ENCODE measurements around the gene MTR. TPM values are rescaled to one million over a fixed set of nuclear protein-coding genes. Genes with fewer than 3 reads are reported as not detected.

MTR gene
- total and polyA plus RNA-seq, 9 of the 15 experiments (the other 6 are each of a cell fraction or from before 2014, with no cell fraction given) = 3.4 to 44.3 (median 20.3) TPM

- peak in 1 of 2 experiments; percentile 79; a peak in 1 of 4 replicates for TF ChIP-seq UBTF (IDR thresholded peaks at IDR 0.05; ENCODE audit: borderline replicate concordance in 1 of 2, low read depth in 2 of 2, low read length in 2 of 2)
- no peak for TF ChIP-seq RFX7 (CRISPR knock-in tag; IDR thresholded peaks at IDR 0.05)
- TF ChIP-seq YY1 (IDR thresholded peaks at IDR 0.05; ENCODE audit: borderline replicate concordance in 1 of 3, control insufficient read depth in 1 of 3, extremely low read depth in 1 of 3, insufficient read depth in 3 of 3, insufficient read length in 1 of 3, insufficient replicate concordance in 2 of 3, low read depth in 1 of 3, low read length in 2 of 3) = peak in 2 of 3 experiments; percentile 71 to 86
- no peak for TF ChIP-seq ZSCAN32 (CRISPR knock-in tag; IDR thresholded peaks at IDR 0.05)
- TF ChIP-seq MAFG (tag; conservative IDR thresholded peaks at IDR 0.05) = no peak
- no peak for TF ChIP-seq NFXL1 (CRISPR knock-in tag; IDR thresholded peaks at IDR 0.05)
- TF ChIP-seq MYNN (IDR thresholded peaks at IDR 0.05) = no peak
- TF ChIP-seq MYNN (CRISPR knock-in tag; IDR thresholded peaks at IDR 0.05) = no peak
- peak; percentile 21; the same call in 1 of the 2 replicates for TF ChIP-seq TFE3 (CRISPR knock-in tag; IDR thresholded peaks at IDR 0.05)
- no peak for TF ChIP-seq ZNF347 (CRISPR knock-in tag; IDR thresholded peaks at IDR 0.05; ENCODE audit: low read depth)
- no peak for TF ChIP-seq U2AF2 (optimal IDR thresholded peaks at IDR 0.05; ENCODE audit: low read depth, low read length)
- 0 out of 2 replicates have a peak, but pooled peaks have one; percentile 62 for TF ChIP-seq HDAC2 (IDR thresholded peaks at IDR 0.05)
- TF ChIP-seq PHTF2 (CRISPR knock-in tag; IDR thresholded peaks at IDR 0.05) = no peak
- no peak for TF ChIP-seq ZNF77 (CRISPR knock-in tag; IDR thresholded peaks at IDR 0.05)
- TF ChIP-seq XRCC5 (IDR thresholded peaks at IDR 0.05; ENCODE audit: low read depth, low read length) = peak; percentile 89; the same call in 1 of the 2 replicates
- peak; percentile 7 for TF ChIP-seq PRDM10 (IDR thresholded peaks at IDR 0.05; ENCODE audit: partially characterized antibody)
- no peak for TF ChIP-seq HNRNPH1 (optimal IDR thresholded peaks at IDR 0.05; ENCODE audit: low read depth, low read length)
- peak; percentile 39 for TF ChIP-seq RB1 (IDR thresholded peaks at IDR 0.05; ENCODE audit: low read depth)
- TF ChIP-seq NFIX (CRISPR knock-in tag; IDR thresholded peaks at IDR 0.05; ENCODE audit: low read depth) = no peak
- TF ChIP-seq MCM2 (IDR thresholded peaks at IDR 0.05; ENCODE audit: low read depth) = no peak
- no peak for TF ChIP-seq NELFE (IDR thresholded peaks at IDR 0.05; ENCODE audit: insufficient read depth, insufficient read length)
Observed at GRCh38 chr1:236795035-236795756, at the start of gene MTR (continued).

Measured in K562 (cell line).